HPDE6-E6E7 (cell line): ENCODE data around the gene CSN3.

Experiments
- DNase-seq: peaks from one replicate; pipeline ENCODE4 v3.0.0; 2011; ENCODE audit warnings: missing footprints; ENCODE audit errors: extremely low spot score

CSN3 gene

DNA sequence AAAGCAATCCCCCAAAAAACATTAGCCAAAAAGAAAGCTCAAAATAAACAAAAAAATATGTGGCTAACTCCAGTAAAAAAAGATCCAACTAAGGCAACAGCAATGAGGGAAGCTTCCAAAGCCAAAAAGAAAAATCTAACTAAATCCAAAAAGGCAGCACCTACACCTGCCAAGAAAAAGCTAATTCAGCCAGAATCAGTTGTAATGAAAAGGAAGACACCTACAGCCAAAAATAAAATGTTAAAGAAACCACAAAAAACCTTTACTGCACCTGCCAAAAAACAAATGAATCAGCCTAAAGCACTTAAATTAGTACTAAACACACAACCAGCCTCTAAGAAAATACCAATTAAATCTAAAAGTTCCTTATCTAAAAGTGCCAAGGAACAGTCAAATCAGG, 55.2 kb downstream of the CSN3 start:
- DNase-seq: no peak

- DNase-seq: no peak
Measured at GRCh38 chr4:70298051-70298450, 55.7 kb downstream of the CSN3 start.

DNA sequence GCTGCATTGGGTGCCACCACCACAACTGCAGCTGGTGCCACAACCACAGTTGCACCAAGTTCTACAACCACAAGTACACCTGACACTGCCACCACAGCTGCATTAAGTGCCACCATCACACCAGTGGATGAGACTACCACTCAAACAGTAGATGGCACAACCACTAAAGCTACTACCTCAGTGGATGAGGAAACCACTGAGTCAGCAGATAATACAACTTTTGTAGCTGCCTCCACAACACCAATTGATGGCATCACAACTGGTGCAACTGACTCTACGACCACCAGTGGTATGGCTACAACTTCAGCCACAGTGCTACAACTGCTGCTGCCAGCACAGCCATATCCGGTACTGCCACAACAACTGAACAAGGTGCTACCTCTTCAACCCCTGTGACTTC, 57.2 kb downstream of the CSN3 start:
- DNase-seq: no peak

DNA sequence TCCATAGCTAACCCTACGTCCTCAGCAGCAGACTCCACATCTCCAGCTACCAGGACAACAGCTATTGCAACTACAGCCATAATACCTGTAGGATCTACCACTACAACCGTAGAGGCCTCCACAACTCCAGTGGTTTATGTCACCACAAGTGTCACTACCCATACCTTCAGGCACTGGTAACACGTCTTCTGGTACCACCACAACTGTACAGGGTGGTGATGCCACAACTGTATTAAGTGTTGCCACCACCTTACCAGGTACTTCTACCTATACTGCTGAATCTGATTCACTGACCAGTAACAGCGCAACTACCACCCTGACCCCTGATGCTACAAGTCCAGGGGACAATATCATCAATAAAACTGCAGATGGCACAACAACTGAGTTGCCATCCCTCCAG, 57.8 kb downstream of the CSN3 start:
- no peak for DNase-seq
